ENCODE results near the gene RANGAP1. TPM values are rescaled to one million over a fixed set of nuclear protein-coding genes. Genes with fewer than 3 reads are reported as not detected.
"Not testable (repeated sequence)": the region's sequence is repeated elsewhere in the genome, so short reads cannot be mapped to it uniquely, and the experiment has no call there.

RANGAP1 gene
- total RNA-seq, 1 donor from 2014 or later = 56.4 TPM

DNA sequence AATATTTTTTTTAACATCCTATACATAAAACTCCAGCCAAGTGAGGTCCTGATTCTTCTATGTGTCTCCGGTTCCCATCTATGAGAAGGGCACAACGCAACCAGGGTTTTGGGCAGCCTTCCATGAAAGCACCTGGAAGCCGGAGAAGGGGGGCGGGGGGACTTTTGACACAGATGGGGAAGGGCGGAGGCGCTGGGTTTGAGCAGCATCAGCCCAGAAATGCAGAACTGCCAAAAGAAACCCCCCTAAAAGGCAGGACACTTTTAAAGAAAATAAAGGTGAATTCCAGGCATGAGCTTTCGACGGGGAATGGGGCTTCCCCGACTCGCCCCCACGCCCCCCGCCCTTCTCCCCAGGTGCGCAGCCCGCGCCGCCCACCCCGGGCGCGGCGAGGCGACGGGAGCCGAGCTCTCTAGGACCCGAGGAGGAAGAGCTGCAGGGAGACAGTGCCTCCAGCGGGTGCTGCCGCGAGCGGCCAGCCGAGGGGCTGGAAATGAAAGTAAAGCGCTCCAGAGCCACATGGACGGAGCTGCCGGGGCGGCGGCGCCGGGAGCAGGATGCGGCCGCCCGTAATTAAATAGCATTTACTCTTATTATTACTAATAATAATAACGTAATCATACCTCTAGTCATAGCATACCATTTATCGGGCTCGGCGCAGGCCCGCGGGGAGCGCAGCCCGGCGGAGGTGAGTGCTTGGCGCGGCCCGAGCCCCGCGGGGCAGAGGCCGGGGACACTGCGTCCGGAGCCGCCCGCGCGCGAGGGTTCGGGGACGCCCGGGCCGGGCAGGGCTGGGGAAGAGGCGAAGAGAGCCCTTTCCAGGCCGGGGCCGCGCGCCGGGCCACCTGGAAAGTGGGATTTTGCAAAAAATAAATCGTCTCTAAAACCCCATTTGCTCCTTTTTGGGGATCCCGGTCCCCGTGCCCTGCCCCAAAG lies 15.4 kb upstream of the RANGAP1 start, which contains the start of gene ZC3H7B:
Gene ZC3H7B, plus strand, starts transcription at position 441 of the 936 bp plus-strand sequence. CDS start 19,136 bp downstream, outside the sequence.
- Mint-ChIP-seq H3K4me3 (peak within 1 kb of the TSS; percentile 83), H3K36me3 (ENCODE audit: low read depth) (peaks cover 14% of the 10 kb centered on the region), H3K9me3 (no peaks in the 10 kb centered on the region), H3K27me3 (no peaks in the 10 kb centered on the region), H3K4me1 (peaks cover 30% of the 10 kb centered on the region), H3K27ac (peak within 1 kb of the TSS; percentile 92)
- ChIA-PET POLR2A (interaction anchor here (0.6 to 4.4 kb wide), 20 partner anchors 9 to 1854 kb away, joined by 3 to 101 read pairs (median 5); partner anchors contain the start of genes DESI1, EP300, PHF5A and POLR3H), CTCF (interaction anchor here (0.9 to 1.6 kb wide), 7 partner anchors 13 to 349 kb away, joined by 3 to 14 read pairs (median 4); partner anchors contain the start of genes PHF5A and RANGAP1)
- intact Hi-C loops (cut with micrococcal nuclease) = loop anchor here (1.0 to 5.0 kb wide), 5 partner anchors 15 to 350 kb away; partner anchors contain the start of genes EP300, L3MBTL2, RANGAP1 and RBX1
- TF ChIP-seq, protein P1, sequence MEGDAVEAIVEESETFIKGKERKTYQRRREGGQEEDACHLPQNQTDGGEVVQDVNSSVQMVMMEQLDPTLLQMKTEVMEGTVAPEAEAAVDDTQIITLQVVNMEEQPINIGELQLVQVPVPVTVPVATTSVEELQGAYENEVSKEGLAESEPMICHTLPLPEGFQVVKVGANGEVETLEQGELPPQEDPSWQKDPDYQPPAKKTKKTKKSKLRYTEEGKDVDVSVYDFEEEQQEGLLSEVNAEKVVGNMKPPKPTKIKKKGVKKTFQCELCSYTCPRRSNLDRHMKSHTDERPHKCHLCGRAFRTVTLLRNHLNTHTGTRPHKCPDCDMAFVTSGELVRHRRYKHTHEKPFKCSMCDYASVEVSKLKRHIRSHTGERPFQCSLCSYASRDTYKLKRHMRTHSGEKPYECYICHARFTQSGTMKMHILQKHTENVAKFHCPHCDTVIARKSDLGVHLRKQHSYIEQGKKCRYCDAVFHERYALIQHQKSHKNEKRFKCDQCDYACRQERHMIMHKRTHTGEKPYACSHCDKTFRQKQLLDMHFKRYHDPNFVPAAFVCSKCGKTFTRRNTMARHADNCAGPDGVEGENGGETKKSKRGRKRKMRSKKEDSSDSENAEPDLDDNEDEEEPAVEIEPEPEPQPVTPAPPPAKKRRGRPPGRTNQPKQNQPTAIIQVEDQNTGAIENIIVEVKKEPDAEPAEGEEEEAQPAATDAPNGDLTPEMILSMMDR (IDR thresholded peaks at IDR 0.05) = no peak
- ATAC-seq (ENCODE audit: low read depth) (peak; percentile 93), DNase-seq (peak; percentile 74)

DNA sequence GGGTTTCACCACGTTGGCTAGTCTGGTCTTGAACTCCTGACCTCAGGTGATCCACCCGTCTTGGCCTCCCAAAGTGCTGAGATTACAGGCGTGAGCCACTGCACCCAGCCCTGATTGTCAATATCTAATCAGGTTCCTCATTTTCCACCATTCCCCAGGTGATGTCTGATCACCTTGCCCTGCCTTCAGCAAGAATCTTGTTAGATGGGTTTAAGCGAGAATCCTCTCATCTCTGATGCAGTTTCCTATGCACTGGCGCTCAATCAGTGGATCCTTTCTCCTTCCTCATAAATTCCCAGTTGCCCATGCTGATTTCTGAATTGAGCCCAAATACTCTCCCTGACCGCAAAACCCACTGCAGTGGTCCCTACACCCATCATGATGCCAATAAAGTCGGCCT lies 14.7 kb upstream of the RANGAP1 start:
- ATAC-seq (ENCODE audit: low read depth) = no peak
- Mint-ChIP-seq H3K27ac (peak overlapping the region; percentile 92), H3K4me1 (peaks cover 26% of the 10 kb centered on the region), H3K4me3 (peak overlapping the region; percentile 83), H3K36me3 (ENCODE audit: low read depth) (peaks cover 11% of the 10 kb centered on the region), H3K9me3 (no peaks in the 10 kb centered on the region), H3K27me3 (no peaks in the 10 kb centered on the region)
- CTCF ChIA-PET = interaction anchor here (1.0 to 1.6 kb wide), 6 partner anchors 12 to 349 kb away, joined by 3 to 14 read pairs (median 6); partner anchors contain the start of gene RANGAP1
- POLR2A ChIA-PET = interaction anchor here (0.7 to 4.4 kb wide), 13 partner anchors 8 to 378 kb away, joined by 3 to 101 read pairs (median 6); partner anchors contain the start of genes DESI1, POLR3H, RANGAP1 and TEF
- intact Hi-C loops (cut with micrococcal nuclease) = loop anchor here (1.0 to 5.0 kb wide), 4 partner anchors 14 to 349 kb away; partner anchors contain the start of genes EP300, RANGAP1, RBX1 and TEF
- TF ChIP-seq, protein P1 (IDR thresholded peaks at IDR 0.05) = no peak
- DNase-seq = no peak

DNA sequence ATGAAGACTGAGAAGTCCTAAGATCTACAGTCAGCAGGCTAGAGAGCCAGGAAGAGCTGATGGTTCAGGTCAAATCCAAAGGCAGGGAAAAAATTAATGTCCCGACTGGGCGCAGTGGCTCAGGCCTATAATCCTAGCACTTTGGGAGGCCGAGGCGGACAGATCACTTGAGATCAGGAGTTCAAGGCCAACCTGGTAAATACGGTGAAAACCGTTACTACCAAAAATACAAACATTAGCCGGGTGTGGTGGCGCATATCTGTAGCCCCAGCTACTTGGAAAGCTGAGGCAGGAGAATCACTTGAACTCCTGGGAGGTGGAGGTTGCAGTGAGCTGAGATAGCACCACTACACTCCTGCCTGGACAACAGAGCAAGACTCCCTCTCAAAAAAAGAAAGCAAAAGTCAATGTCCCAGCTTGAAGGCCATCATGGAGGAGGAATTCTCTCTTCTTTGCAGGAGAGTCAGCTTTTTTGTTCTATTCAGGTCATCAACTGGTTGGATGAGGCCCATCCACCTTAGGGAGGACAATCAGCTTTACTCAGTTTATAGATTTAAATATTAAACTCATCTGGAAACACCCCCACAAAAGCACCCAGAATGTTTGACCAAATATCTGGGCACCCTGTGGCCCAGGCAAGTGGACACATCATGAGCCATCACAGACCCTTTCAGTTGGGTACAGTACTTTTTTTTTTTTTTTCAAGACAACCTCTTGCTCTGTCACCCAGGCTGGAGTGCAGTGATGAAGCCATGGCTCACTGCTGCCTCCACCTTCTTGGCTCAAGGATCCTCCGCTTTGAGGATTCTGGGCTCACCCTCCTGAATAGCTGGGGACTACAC lies 11.1 kb upstream of the RANGAP1 start:
- Mint-ChIP-seq H3K4me3 (no peak overlapping the region), H3K9me3 (no peaks in the 10 kb centered on the region), H3K4me1 (peaks cover 8% of the 10 kb centered on the region), H3K27ac (no peak overlapping the region), H3K27me3 (no peaks in the 10 kb centered on the region), H3K36me3 (ENCODE audit: low read depth) (no peaks in the 10 kb centered on the region)
- DNase-seq (no peak), ATAC-seq (ENCODE audit: low read depth) (no peak)
- TF ChIP-seq, protein P1 (IDR thresholded peaks at IDR 0.05) = no peak
- POLR2A ChIA-PET = interaction anchor here (0.6 to 2.1 kb wide), 2 partner anchors 11 to 566 kb away, joined by 6 to 11 read pairs; partner anchors contain the start of gene RANGAP1
- CTCF ChIA-PET = no interaction called here
- intact Hi-C loops (cut with micrococcal nuclease) = no loop called here

DNA sequence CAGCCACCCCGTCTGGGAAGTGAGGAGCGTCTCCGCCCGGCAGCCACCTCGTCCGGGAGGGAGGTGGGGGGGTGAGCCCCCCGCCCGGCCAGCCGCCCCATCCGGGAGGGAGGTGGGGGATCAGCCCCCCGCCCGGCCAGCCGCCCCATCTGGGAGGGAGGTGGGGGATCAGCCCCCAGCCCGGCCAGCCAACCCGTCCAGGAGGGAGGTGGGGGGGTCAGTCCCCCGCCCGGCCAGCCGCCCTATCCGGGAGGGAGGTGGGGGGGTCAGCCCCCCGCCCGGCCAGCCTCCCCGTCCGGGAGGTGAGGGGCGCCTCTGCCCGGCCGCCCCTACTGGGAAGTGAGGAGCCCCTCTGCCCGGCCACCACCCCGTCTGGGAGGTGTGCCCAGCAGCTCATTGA lies 8.8 kb upstream of the RANGAP1 start:
- DNase-seq; H3K4me1 Mint-ChIP-seq; H3K36me3 Mint-ChIP-seq (ENCODE audit: low read depth); H3K27ac Mint-ChIP-seq; ATAC-seq (ENCODE audit: low read depth); H3K9me3 Mint-ChIP-seq; POLR2A ChIA-PET; intact Hi-C loops (cut with micrococcal nuclease); H3K27me3 Mint-ChIP-seq; H3K4me3 Mint-ChIP-seq; CTCF ChIA-PET: not testable (repeated sequence)

Measured in activated B cell treated with CpG ODN at 0.5 μM for 24 hours (primary cell).